ENCODE results near the gene ZNF862. TPM values are rescaled to one million over a fixed set of nuclear protein-coding genes. Genes with fewer than 3 reads are reported as not detected.

The ZNF862 gene
- polyA plus RNA-seq, 3 donors: 1.3 to 18.4 (median 2.7) TPM

DNA sequence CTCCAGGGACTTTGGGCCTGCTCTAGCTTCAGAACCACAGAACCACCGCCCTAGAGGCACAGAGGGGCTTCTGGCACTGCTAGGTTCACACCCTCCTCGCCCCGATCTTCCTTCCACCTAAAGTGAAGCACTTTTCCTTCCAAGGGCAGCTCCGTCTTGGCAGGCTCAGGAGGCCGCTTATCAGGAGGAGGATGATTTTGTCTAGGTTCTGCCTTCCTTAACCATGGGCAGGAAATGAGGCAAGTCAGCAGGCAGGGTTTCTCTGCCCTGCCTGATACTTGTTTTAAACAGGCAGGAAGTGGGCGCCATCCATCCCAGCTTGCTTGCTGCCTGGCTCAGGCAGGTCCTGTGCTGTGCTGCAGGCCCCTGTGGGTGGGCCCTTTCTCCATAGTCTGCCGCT lies 27.3 kb downstream of the ZNF862 start:
- Histone ChIP-seq H3K4me2 (replicated peaks; ENCODE audit: extremely low read depth, low read length, poor library complexity, severe bottlenecking) (no peak overlapping the region), H3K9ac (ENCODE audit: insufficient read depth, low read length, poor library complexity, severe bottlenecking) (no peak overlapping the region), H3K9me3 (replicated peaks in 1 of 2; ENCODE audit: control insufficient read depth in 1 of 2, insufficient read depth in 1 of 2, low read length in 2 of 2) (no peaks in the 10 kb centered on the region), H3K79me2 (ENCODE audit: insufficient read depth, low read length) (no peaks in the 10 kb centered on the region), H3K4me3 (replicated peaks in 1 of 3; ENCODE audit: low read depth in 2 of 3, low read length in 3 of 3) (no peak overlapping the region), H3K36me3 (replicated peaks in 1 of 2; ENCODE audit: control insufficient read depth in 1 of 2, insufficient read depth in 2 of 2, low read length in 2 of 2) (peaks cover 8 to 33% of the 10 kb centered on the region in 2 donors), H3K27me3 (ENCODE audit: control insufficient read depth in 2 of 2, insufficient read depth in 2 of 2, low read length in 2 of 2) (no peaks in the 10 kb centered on the region), H3K27ac (ENCODE audit: low read depth in 1 of 2, low read length in 2 of 2) (no peak overlapping the region), H2AFZ (ENCODE audit: insufficient read depth, low read depth, low read length, poor library complexity, severe bottlenecking) (no peak overlapping the region), H4K20me1 (ENCODE audit: insufficient read depth, low read length) (no peaks in the 10 kb centered on the region), H3K4me1 (ENCODE audit: control insufficient read depth in 1 of 2, insufficient read depth in 2 of 2, low read length in 2 of 2) (peaks cover 22% of the 10 kb centered on the region in 2 donors)
- Mint-ChIP-seq H3K36me3 (peaks cover 32 to 39% of the 10 kb centered on the region in 2 donors), H3K27me3 (ENCODE audit: low read depth in 3 of 3) (no peaks in the 10 kb centered on the region), H3K9me3 (no peaks in the 10 kb centered on the region), H3K4me3 (no peak overlapping the region), H3K4me1 (peaks cover 28% of the 10 kb centered on the region), H3K27ac (peak overlapping the region in 2 of 7 donors; percentile 46 to 54)
- intact Hi-C loops (cut with micrococcal nuclease): no loop called here
- 7% methylated on average over 3 of the region's 7 CpGs for WGBS (ENCODE audit: insufficient coverage)
- no peak for DNase-seq
- TF ChIP-seq CTCF (IDR thresholded peaks at IDR 0.05): no peak

GRCh38 chr7:149866139-149866778 lies 28.1 kb downstream of the ZNF862 start:
- Histone ChIP-seq H3K27me3 (ENCODE audit: control insufficient read depth in 2 of 2, insufficient read depth in 2 of 2, low read length in 2 of 2) (no peaks in the 10 kb centered on the region), H4K20me1 (ENCODE audit: insufficient read depth, low read length) (no peaks in the 10 kb centered on the region), H2AFZ (ENCODE audit: insufficient read depth, low read depth, low read length, poor library complexity, severe bottlenecking) (peak overlapping the region; percentile 75), H3K79me2 (ENCODE audit: insufficient read depth, low read length) (no peaks in the 10 kb centered on the region), H3K4me2 (replicated peaks; ENCODE audit: extremely low read depth, low read length, poor library complexity, severe bottlenecking) (peak overlapping the region; percentile 47), H3K9ac (ENCODE audit: insufficient read depth, low read length, poor library complexity, severe bottlenecking) (no peak overlapping the region), H3K27ac (ENCODE audit: low read depth in 1 of 2, low read length in 2 of 2) (peak overlapping the region in 1 of 2 donors; percentile 15), H3K4me1 (ENCODE audit: control insufficient read depth in 1 of 2, insufficient read depth in 2 of 2, low read length in 2 of 2) (peaks cover 22% of the 10 kb centered on the region in 2 donors), H3K36me3 (replicated peaks in 1 of 2; ENCODE audit: control insufficient read depth in 1 of 2, insufficient read depth in 2 of 2, low read length in 2 of 2) (peaks cover 3 to 25% of the 10 kb centered on the region in 2 donors), H3K4me3 (replicated peaks in 1 of 3; ENCODE audit: low read depth in 2 of 3, low read length in 3 of 3) (peak overlapping the region in 1 of 3 experiments; percentile 20), H3K9me3 (replicated peaks in 1 of 2; ENCODE audit: control insufficient read depth in 1 of 2, insufficient read depth in 1 of 2, low read length in 2 of 2) (no peaks in the 10 kb centered on the region)
- H3K4me1 Mint-ChIP-seq: peaks cover 28% of the 10 kb centered on the region
- TF ChIP-seq CTCF (IDR thresholded peaks at IDR 0.05): no peak
- peaks cover 24 to 31% of the 10 kb centered on the region in 2 donors for H3K36me3 Mint-ChIP-seq
- 56% methylated on average over 10 of the region's 16 CpGs for WGBS (ENCODE audit: insufficient coverage)
- intact Hi-C loops (cut with micrococcal nuclease): no loop called here
- no peaks in the 10 kb centered on the region for H3K9me3 Mint-ChIP-seq
- peak overlapping the region in 2 of 7 donors; percentile 10 to 75 for H3K27ac Mint-ChIP-seq
- H3K27me3 Mint-ChIP-seq (ENCODE audit: low read depth in 3 of 3): no peaks in the 10 kb centered on the region
- peak overlapping the region in 1 of 2 donors; percentile 67 for H3K4me3 Mint-ChIP-seq
- DNase-seq: peak in 2 of 3 donors; percentile 10 to 34

Measured in CD14-positive monocyte (primary cell).